H1 (cell line): ENCODE results near the gene GLB1L2.

Experiments used
- CHD1 ChIP-seq: IDR thresholded peaks from 2 replicates; pipeline ENCODE4 v1.6.1; 2012; ENCODE audit warnings: low read depth, low read length, improper control_type of control experiment
- CHD2 ChIP-seq: IDR thresholded peaks from 2 replicates; pipeline ENCODE4 v1.6.1; 2012; ENCODE audit warnings: low read length, improper control_type of control experiment
- CTCF ChIP-seq, 3 experiments: IDR thresholded peaks; 1 replicate in 2 of 3; 2 replicates in 1 of 3; pipeline versions ENCODE4 v1.5.1 to v1.6.1; 2011; ENCODE audit warnings: low read length in 3 of 3, mild to moderate bottlenecking in 3 of 3, inconsistent platforms in 2 of 3, low read depth in 1 of 3, moderate library complexity in 1 of 3; ENCODE audit not compliant: insufficient read depth in 1 of 3; ENCODE audit errors: control extremely low read depth in 1 of 3
- EZH2 ChIP-seq: fragments of 200-600 bp; sonication (generic); IDR thresholded peaks from 2 replicates; pipeline ENCODE4 v1.7.1; 2012; ENCODE audit warnings: low read depth, mild to moderate bottlenecking, moderate library complexity, low read length, inconsistent platforms; ENCODE audit not compliant: severe bottlenecking
- POLR2A ChIP-seq, 2 experiments: IDR thresholded peaks; 1 replicate in 1 of 2; 2 replicates in 1 of 2; pipeline ENCODE4 v1.6.1; 2011; ENCODE audit warnings: low read depth in 2 of 2, low read length in 2 of 2, mild to moderate bottlenecking in 2 of 2; ENCODE audit errors: control extremely low read depth in 1 of 2
- RAD21 ChIP-seq, 2 experiments: IDR thresholded peaks in 1 of 2; conservative IDR thresholded peaks in 1 of 2; 2 replicates each; pipeline ENCODE4 v1.6.1; 2011; ENCODE audit warnings: low read depth in 2 of 2, low read length in 2 of 2, improper control_type of control experiment in 1 of 2, inconsistent platforms in 1 of 2, mild to moderate bottlenecking in 1 of 2, moderate library complexity in 1 of 2
- SP2 ChIP-seq: IDR thresholded peaks from 2 replicates; pipeline ENCODE4 v1.6.1; 2012; ENCODE audit warnings: mild to moderate bottlenecking, low read length, inconsistent platforms

DNA sequence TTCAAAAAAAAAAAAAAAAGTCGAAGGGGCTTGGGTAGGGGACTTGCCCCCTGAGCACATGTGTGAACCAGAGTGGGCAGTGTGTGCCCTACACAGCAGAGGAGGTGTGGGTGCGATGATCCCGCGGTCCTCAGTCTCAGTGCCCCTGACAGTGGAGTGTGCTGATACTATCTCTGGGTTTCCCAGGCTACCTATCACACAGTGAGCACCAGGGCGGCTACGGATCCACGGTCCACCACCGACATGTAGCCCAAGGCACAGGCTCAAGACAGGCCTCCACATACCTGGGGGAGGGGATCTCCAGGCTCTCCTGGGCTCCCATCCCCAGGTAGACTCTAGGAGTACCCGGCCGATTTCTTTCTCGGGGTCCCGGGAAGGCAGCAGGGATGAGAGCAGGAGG lies 71.1 kb downstream of the GLB1L2 start:
- TF ChIP-seq POLR2A (IDR thresholded peaks at IDR 0.05; ENCODE audit: control extremely low read depth in 1 of 2, low read depth in 2 of 2, low read length in 2 of 2) (no peak), CHD2 (no peak), RAD21 (IDR thresholded peaks at IDR 0.05 in 1 of 2, conservative IDR thresholded peaks at IDR 0.05 in 1 of 2; ENCODE audit: low read depth in 2 of 2, low read length in 2 of 2) (no peak), EZH2 (no peak), CTCF (IDR thresholded peaks at IDR 0.05; ENCODE audit: control extremely low read depth in 1 of 3, insufficient read depth in 1 of 3, low read depth in 1 of 3, low read length in 3 of 3) (no peak), CHD1 (no peak), SP2 (no peak)
